Erythroblast (primary cell): ENCODE measurements around the gene CAMK4.

Experiments used
- GATA1 ChIP-seq: IDR thresholded peaks from 2 replicates; pipeline ENCODE4 v1.6.1; 2011; ENCODE audit warnings: low read depth, mild to moderate bottlenecking, control low read depth, low read length, moderate library complexity
- POLR2A ChIP-seq: IDR thresholded peaks from 2 replicates; pipeline ENCODE4 v1.6.1; 2011; ENCODE audit warnings: mild to moderate bottlenecking, low read length

DNA sequence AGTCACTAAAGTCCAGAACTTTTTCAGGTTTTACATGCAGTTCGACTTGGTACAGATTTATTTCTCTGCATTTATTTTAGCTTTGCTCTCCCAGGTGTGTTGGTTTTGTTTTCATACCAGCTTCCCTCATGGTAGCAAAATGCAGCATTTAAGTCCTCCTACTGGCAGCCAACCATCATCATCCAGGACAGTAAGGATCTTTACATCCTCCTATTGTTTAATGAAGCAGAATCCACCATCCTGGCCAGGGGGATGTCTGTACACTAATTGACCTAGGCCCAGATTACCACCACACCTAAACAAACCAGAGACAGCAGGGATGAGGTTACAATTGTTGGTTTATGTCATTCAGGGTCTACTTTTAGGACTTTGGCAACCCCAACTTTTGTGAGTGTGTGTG, 22.3 kb downstream of the CAMK4 start:
- TF ChIP-seq POLR2A = no peak
- no peak for TF ChIP-seq GATA1
